A673 (cell line): ENCODE measurements around the gene FRMD5. TPM values are rescaled to one million over a fixed set of nuclear protein-coding genes. Genes with fewer than 3 reads are reported as not detected.

Experiments used
- BruUV-seq: library from RNA; stranded (reverse); fragments of 400-500 nt; replicated peaks from 2 replicates; lab custom pipeline; 2021; lab: Mats Ljungman, UMichigan
- CTCF ChIA-PET: fragments of 300-600 bp; sonication (Branson Sonifier 250); formaldehyde crosslinking; loops from one replicate; lab custom pipeline; 2022; ENCODE audit warnings: antibody characterized with exemption; lab: Charles Lee
- POLR2A ChIA-PET: fragments of 300-600 bp; sonication (Branson Sonifier 250); formaldehyde crosslinking; loops from one replicate; lab custom pipeline; 2022; ENCODE audit warnings: antibody characterized with exemption; ENCODE audit not compliant: low non-redundant PET; lab: Charles Lee
- DNase-seq: peaks from one replicate; pipeline ENCODE4 v3.0.0-alpha.2; 2015; ENCODE audit warnings: low spot score
- H3K27ac ChIP-seq: fragments of 200-600 bp; sonication (generic); 2 replicates; pipeline ENCODE4 v1.5.1; 2016; ENCODE audit warnings: mixed run types, low read depth, mild to moderate bottlenecking, mixed read lengths, antibody characterized with exemption, low read length; ENCODE audit not compliant: poor library complexity, severe bottlenecking
- H3K27me3 ChIP-seq: fragments of 200-600 bp; sonication (generic); replicated peaks from 2 replicates; pipeline ENCODE4 v1.6.1; 2017; ENCODE audit warnings: mixed run types, low read depth, mild to moderate bottlenecking, mixed read lengths, antibody characterized with exemption, low read length; ENCODE audit not compliant: insufficient read depth, poor library complexity
- H3K36me3 ChIP-seq: fragments of 200-600 bp; sonication (generic); 2 replicates; pipeline ENCODE4 v1.6.1; 2016; ENCODE audit warnings: mixed run types, mild to moderate bottlenecking, mixed read lengths, antibody characterized with exemption, low read length; ENCODE audit not compliant: insufficient read depth, poor library complexity, severe bottlenecking
- H3K4me1 ChIP-seq: fragments of 200-600 bp; sonication (generic); 2 replicates; pipeline ENCODE4 v1.6.1; 2017; ENCODE audit warnings: mixed run types, mild to moderate bottlenecking, mixed read lengths, antibody characterized with exemption, low read length; ENCODE audit not compliant: insufficient read depth, poor library complexity, severe bottlenecking
- H3K4me3 ChIP-seq: fragments of 200-600 bp; sonication (generic); 2 replicates; pipeline ENCODE4 v1.5.1; 2016; ENCODE audit warnings: low read depth, mixed run types, mild to moderate bottlenecking, mixed read lengths, low read length; ENCODE audit not compliant: poor library complexity, severe bottlenecking
- H3K9me3 ChIP-seq: fragments of 200-600 bp; sonication (generic); 2 replicates; pipeline ENCODE4 v1.6.1; 2016; ENCODE audit warnings: mixed run types, low read depth, mild to moderate bottlenecking, mixed read lengths, antibody characterized with exemption, low read length; ENCODE audit not compliant: poor library complexity, severe bottlenecking
- EZH2 ChIP-seq: fragments of 200-600 bp; sonication (generic); IDR thresholded peaks from 2 replicates; pipeline ENCODE4 v1.6.1; 2017; ENCODE audit warnings: borderline replicate concordance, low read depth, mild to moderate bottlenecking, mixed read lengths, antibody characterized with exemption, low read length; ENCODE audit not compliant: poor library complexity, severe bottlenecking
- intact Hi-C: fragments of 100-400 bp; cut with micrococcal nuclease; formaldehyde crosslinking; loops from one replicate; pipeline ENCODE4 v1.10.0; 2022; ENCODE audit not compliant: unreplicated experiment
- total RNA-seq: library from RNA; stranded (reverse); gene quantifications from 2 replicates; pipeline ENCODE4 v1.2.3, GENCODE V29; 2021
- TF ChIP-seq, protein P1 (sequence below): fragments of 300-800, 200-600 bp; sonication (generic); conservative IDR thresholded peaks from 2 replicates; pipeline ENCODE4 v1.5.1; 2017; ENCODE audit warnings: low read depth, mild to moderate bottlenecking, antibody characterized with exemption, low read length, moderate library complexity, mixed read lengths

Gene FRMD5
- total RNA-seq, 1 experiment from 2014 or later = 2.6 TPM

DNA sequence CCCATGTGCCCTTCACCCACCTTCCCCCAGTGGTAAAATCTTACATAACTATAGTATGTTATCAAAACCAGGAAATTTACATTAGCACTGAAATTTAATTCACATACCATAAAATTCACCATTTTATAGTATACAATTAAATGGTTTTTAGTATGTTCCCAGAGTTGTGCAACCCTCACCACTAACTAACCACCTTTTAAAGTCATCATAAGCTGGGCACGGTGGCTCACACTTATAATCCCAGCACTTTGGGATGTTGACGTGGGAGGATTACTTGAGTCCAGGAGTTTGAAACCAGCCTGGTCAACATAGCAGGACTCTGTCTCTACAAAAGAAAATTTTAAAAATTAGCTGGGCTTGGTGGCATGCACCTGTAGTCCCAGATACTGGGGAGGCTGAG, 13.7 kb downstream of the FRMD5 start:
- Histone ChIP-seq H3K27me3 (no peaks in the 10 kb centered on the region), H3K9me3 (no peaks in the 10 kb centered on the region), H3K27ac (no peak overlapping the region), H3K4me1 (no peaks in the 10 kb centered on the region), H3K36me3 (no peaks in the 10 kb centered on the region), H3K4me3 (no peak overlapping the region)
- ChIA-PET POLR2A (no interaction called here), CTCF (no interaction called here)
- no peak for DNase-seq
- intact Hi-C loops = no loop called here
- TF ChIP-seq, protein P1, sequence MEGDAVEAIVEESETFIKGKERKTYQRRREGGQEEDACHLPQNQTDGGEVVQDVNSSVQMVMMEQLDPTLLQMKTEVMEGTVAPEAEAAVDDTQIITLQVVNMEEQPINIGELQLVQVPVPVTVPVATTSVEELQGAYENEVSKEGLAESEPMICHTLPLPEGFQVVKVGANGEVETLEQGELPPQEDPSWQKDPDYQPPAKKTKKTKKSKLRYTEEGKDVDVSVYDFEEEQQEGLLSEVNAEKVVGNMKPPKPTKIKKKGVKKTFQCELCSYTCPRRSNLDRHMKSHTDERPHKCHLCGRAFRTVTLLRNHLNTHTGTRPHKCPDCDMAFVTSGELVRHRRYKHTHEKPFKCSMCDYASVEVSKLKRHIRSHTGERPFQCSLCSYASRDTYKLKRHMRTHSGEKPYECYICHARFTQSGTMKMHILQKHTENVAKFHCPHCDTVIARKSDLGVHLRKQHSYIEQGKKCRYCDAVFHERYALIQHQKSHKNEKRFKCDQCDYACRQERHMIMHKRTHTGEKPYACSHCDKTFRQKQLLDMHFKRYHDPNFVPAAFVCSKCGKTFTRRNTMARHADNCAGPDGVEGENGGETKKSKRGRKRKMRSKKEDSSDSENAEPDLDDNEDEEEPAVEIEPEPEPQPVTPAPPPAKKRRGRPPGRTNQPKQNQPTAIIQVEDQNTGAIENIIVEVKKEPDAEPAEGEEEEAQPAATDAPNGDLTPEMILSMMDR = no peak
- no peak for TF ChIP-seq EZH2
- BruUV-seq = no TSS peak

DNA sequence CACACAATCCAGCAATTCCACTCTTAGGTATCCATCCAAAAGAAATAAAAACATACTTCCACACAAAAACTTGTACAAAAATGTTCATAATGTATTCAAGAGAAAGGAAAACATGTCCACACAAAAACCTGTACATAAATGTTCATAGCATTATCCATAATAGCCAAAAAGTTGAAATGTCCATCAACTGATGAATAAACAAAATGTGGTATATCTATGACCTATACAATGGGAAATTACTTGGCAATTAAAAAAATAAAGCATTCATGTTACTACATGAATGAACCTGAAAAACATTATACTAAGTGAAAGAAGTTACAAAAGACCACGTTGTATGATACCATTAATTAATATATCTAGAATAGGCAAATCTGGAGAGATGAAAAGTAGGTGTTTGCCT, 17.9 kb downstream of the FRMD5 start:
- peaks cover 3% of the 10 kb centered on the region for H3K27me3 ChIP-seq
- no peaks in the 10 kb centered on the region for H3K36me3 ChIP-seq
- DNase-seq = no peak
- TF ChIP-seq EZH2 = no peak
- TF ChIP-seq, protein P1 = no peak
- H3K27ac ChIP-seq = no peak overlapping the region
- ChIA-PET POLR2A (no interaction called here), CTCF (no interaction called here)
- no peaks in the 10 kb centered on the region for H3K9me3 ChIP-seq
- no peaks in the 10 kb centered on the region for H3K4me1 ChIP-seq
- no TSS peak for BruUV-seq
- H3K4me3 ChIP-seq = no peak overlapping the region
- intact Hi-C loops = no loop called here

- no peak overlapping the region for H3K27ac ChIP-seq
- no peak for DNase-seq
- no peaks in the 10 kb centered on the region for H3K9me3 ChIP-seq
- no peaks in the 10 kb centered on the region for H3K36me3 ChIP-seq
- no peak overlapping the region for H3K4me3 ChIP-seq
- ChIA-PET CTCF (no interaction called here), POLR2A (no interaction called here)
- no peak for TF ChIP-seq EZH2
- TF ChIP-seq, protein P1 = no peak
- no peaks in the 10 kb centered on the region for H3K4me1 ChIP-seq
- peaks cover 3% of the 10 kb centered on the region for H3K27me3 ChIP-seq
- no TSS peak for BruUV-seq
- intact Hi-C loops = no loop called here
Observed at GRCh38 chr15:44173813-44174212, 21.3 kb downstream of the FRMD5 start.
